HCT116 (cell line): ENCODE data around the gene MIER3. TPM values are rescaled to one million over a fixed set of nuclear protein-coding genes. Genes with fewer than 3 reads are reported as not detected.

Source experiments
- ATAC-seq: fragments of 200-7000 bp; cut with Tn5 transposase; 2 replicates; pipeline ENCODE4 v1.9.1; 2020; ENCODE audit warnings: mild to moderate bottlenecking, moderate library complexity
- BruUV-seq: library from RNA; stranded (reverse); fragments of 400-500 nt; replicated peaks from 2 replicates; lab custom pipeline; 2021; lab: Mats Ljungman, UMichigan
- CTCF ChIA-PET: fragments of 300-600 bp; sonication (Branson Sonifier 250); formaldehyde crosslinking; loops from one replicate; lab custom pipeline; 2021; ENCODE audit warnings: antibody characterized with exemption; lab: Charles Lee
- POLR2A ChIA-PET: fragments of 300-600, 350-600 bp; sonication (Branson Sonifier 250); formaldehyde crosslinking; loops from one replicate; lab custom pipeline; 2021; ENCODE audit warnings: antibody characterized with exemption; lab: Charles Lee
- RAD21 ChIA-PET, 2 experiments: fragments of 300-600 bp; sonication (Branson Sonifier 250); formaldehyde crosslinking; loops; one replicate each; lab custom pipeline; 2023; ENCODE audit warnings: low total read pairs in 2 of 2; ENCODE audit not compliant: uncharacterized antibody in 2 of 2, unreplicated experiment in 2 of 2, low non-redundant PET in 1 of 2; lab: Charles Lee
- DNase-seq: peaks from one replicate; pipeline ENCODE4 v3.0.0-alpha.2; 2010; ENCODE audit warnings: low read depth, low spot score
- H2AFZ ChIP-seq: fragments of 200-600 bp; shearing (Covaris generic), sonication (generic); 2 replicates; pipeline ENCODE4 v1.6.1; 2017; ENCODE audit warnings: low read depth, mixed run types, mixed read lengths, antibody characterized with exemption, low read length; ENCODE audit not compliant: poor library complexity, severe bottlenecking
- H3K27ac ChIP-seq: 2 replicates; pipeline ENCODE4 v1.5.1; 2012; ENCODE audit warnings: low read depth, low read length
- H3K27me3 ChIP-seq: fragments of 200-600 bp; sonication (generic); 2 replicates; pipeline ENCODE4 v1.6.1; 2016; ENCODE audit warnings: mixed run types, low read length, mixed read lengths; ENCODE audit not compliant: insufficient read depth
- H3K36me3 ChIP-seq, 2 experiments: fragments of 200-500 bp in 1 of 2; fragments of 200-600 bp in 1 of 2; sonication (Bioruptor generic) in 1 of 2; sonication (generic) in 1 of 2; 2 replicates each; pipeline versions ENCODE4 v1.5.1 to v1.6.1; 2014 to 2016; ENCODE audit warnings: low read length in 2 of 2, inconsistent platforms in 1 of 2, mixed read lengths in 1 of 2, mixed run types in 1 of 2; ENCODE audit not compliant: insufficient read depth in 2 of 2, control insufficient read depth in 1 of 2
- H3K4me1 ChIP-seq, 2 experiments: fragments of 200-600 bp in 1 of 2; sonication (generic) in 1 of 2; 2 replicates each; pipeline versions ENCODE4 v1.5.1 to v1.6.1; 2012 to 2017; ENCODE audit warnings: low read length in 2 of 2, inconsistent platforms in 1 of 2, mild to moderate bottlenecking in 1 of 2, mixed read lengths in 1 of 2, mixed run types in 1 of 2, moderate library complexity in 1 of 2; ENCODE audit not compliant: insufficient read depth in 2 of 2, control insufficient read depth in 1 of 2
- H3K4me2 ChIP-seq: fragments of 200-600 bp; sonication (generic); 2 replicates; pipeline ENCODE4 v1.6.1; 2017; ENCODE audit warnings: mixed run types, low read length, mixed read lengths
- H3K4me3 ChIP-seq, 2 experiments: fragments of 200-600 bp in 1 of 2; sonication (generic) in 1 of 2; replicated peaks in 1 of 2; 2 replicates each; pipeline ENCODE4 v1.5.1; 2011 to 2016; ENCODE audit warnings: low read length in 2 of 2, control low read depth in 1 of 2, low read depth in 1 of 2, mild to moderate bottlenecking in 1 of 2, mixed read lengths in 1 of 2, mixed run types in 1 of 2
- H3K79me2 ChIP-seq: fragments of 200-600 bp; sonication (generic); 2 replicates; pipeline ENCODE4 v1.6.1; 2017; ENCODE audit warnings: mild to moderate bottlenecking, mixed run types, low read length, moderate library complexity, mixed read lengths; ENCODE audit not compliant: insufficient read depth
- H3K9ac ChIP-seq: fragments of 200-600 bp; sonication (generic); 2 replicates; pipeline ENCODE4 v1.6.1; 2016; ENCODE audit warnings: low read length, mixed read lengths
- H3K9me2 ChIP-seq: fragments of 200-600 bp; sonication (generic), shearing (Covaris generic); 2 replicates; pipeline ENCODE4 v1.6.1; 2017; ENCODE audit warnings: mixed run types, mild to moderate bottlenecking, moderate library complexity; ENCODE audit not compliant: insufficient read depth
- H3K9me3 ChIP-seq, 2 experiments: fragments of 200-500 bp in 1 of 2; fragments of 200-600 bp in 1 of 2; sonication (Bioruptor generic) in 1 of 2; sonication (generic) in 1 of 2; 2 replicates each; pipeline ENCODE4 v1.6.1; 2014 to 2017; ENCODE audit warnings: low read length in 2 of 2, mixed read lengths in 2 of 2, inconsistent platforms in 1 of 2, low read depth in 1 of 2, mild to moderate bottlenecking in 1 of 2, mixed run types in 1 of 2, moderate library complexity in 1 of 2; ENCODE audit not compliant: control insufficient read depth in 1 of 2, insufficient read depth in 1 of 2
- H4K20me1 ChIP-seq: fragments of 200-600 bp; sonication (generic), shearing (Covaris generic); 2 replicates; pipeline ENCODE4 v1.6.1; 2017; ENCODE audit warnings: mixed run types, mild to moderate bottlenecking, moderate library complexity; ENCODE audit not compliant: insufficient read depth
- ATF3 ChIP-seq: IDR thresholded peaks from 2 replicates; pipeline ENCODE4 v1.6.1; 2012
- CBX3 ChIP-seq: IDR thresholded peaks from 2 replicates; pipeline ENCODE4 v1.6.1; 2012; ENCODE audit warnings: low read depth
- CEBPB ChIP-seq: IDR thresholded peaks from 2 replicates; pipeline ENCODE4 v1.6.1; 2012; ENCODE audit warnings: low read depth
- EGR1 ChIP-seq: IDR thresholded peaks from 2 replicates; pipeline ENCODE4 v1.6.1; 2012; ENCODE audit warnings: low read depth
- ELF1 ChIP-seq: IDR thresholded peaks from 2 replicates; pipeline ENCODE4 v1.6.1; 2012; ENCODE audit warnings: low read depth, borderline replicate concordance
- EZH2phosphoT487 ChIP-seq: fragments of 200-600 bp; IDR thresholded peaks from 2 replicates; pipeline ENCODE4 v1.6.1; 2018; ENCODE audit warnings: antibody characterized with exemption, borderline replicate concordance
- FOSL1 ChIP-seq: IDR thresholded peaks from 2 replicates; pipeline ENCODE4 v1.6.1; 2012; ENCODE audit warnings: low read depth
- JUND ChIP-seq: IDR thresholded peaks from 2 replicates; pipeline ENCODE4 v1.6.1; 2012
- POLR2A ChIP-seq: IDR thresholded peaks from 2 replicates; pipeline ENCODE4 v1.7.0; 2011; ENCODE audit warnings: borderline replicate concordance; ENCODE audit not compliant: insufficient read depth, insufficient read length; ENCODE audit errors: extremely low read depth
- POLR2AphosphoS5 ChIP-seq: IDR thresholded peaks from 2 replicates; pipeline ENCODE4 v1.6.1; 2011; ENCODE audit warnings: mild to moderate bottlenecking, low read depth, low read length, moderate library complexity
- RAD21 ChIP-seq: IDR thresholded peaks from 2 replicates; pipeline ENCODE4 v1.6.1; 2012; ENCODE audit warnings: low read depth, mild to moderate bottlenecking
- SRF ChIP-seq: IDR thresholded peaks from 2 replicates; pipeline ENCODE4 v1.6.1; 2012; ENCODE audit warnings: low read depth
- TCF7L2 ChIP-seq: IDR thresholded peaks from 2 replicates; pipeline ENCODE4 v1.7.0; 2011; ENCODE audit warnings: borderline replicate concordance, inconsistent platforms; ENCODE audit not compliant: insufficient read depth, insufficient read length; ENCODE audit errors: extremely low read depth
- YY1 ChIP-seq: IDR thresholded peaks from 2 replicates; pipeline ENCODE4 v1.6.1; 2011; ENCODE audit warnings: low read length, low read depth, moderate library complexity, mild to moderate bottlenecking; ENCODE audit not compliant: insufficient replicate concordance; ENCODE audit errors: extremely low read depth
- ZNF274 ChIP-seq: fragments of 200-500 bp; sonication (Bioruptor generic); IDR thresholded peaks from 2 replicates; pipeline ENCODE4 v1.6.1; 2014; ENCODE audit warnings: mild to moderate bottlenecking, low read depth, low read length, inconsistent platforms
- intact Hi-C: fragments of 100-400 bp; cut with micrococcal nuclease; formaldehyde crosslinking; loops from 2 replicates; pipeline ENCODE4 v1.10.0; 2022
- total RNA-seq: library from RNA; stranded (reverse); gene quantifications from one replicate; pipeline ENCODE4 v1.2.1, GENCODE V29; 2021; ENCODE audit not compliant: unreplicated experiment
- TF ChIP-seq, protein P1 (sequence below): IDR thresholded peaks from 2 replicates; pipeline ENCODE4 v1.6.1; 2012
- TF ChIP-seq, protein P2 (sequence below), 3 experiments: fragments of 200-600 bp in 1 of 3; sonication (generic) in 1 of 3; IDR thresholded peaks in 2 of 3; conservative IDR thresholded peaks in 1 of 3; 2 replicates each; pipeline ENCODE4 v1.5.1; 2012 to 2017; ENCODE audit warnings: low read depth in 2 of 3, low read length in 2 of 3, antibody characterized with exemption in 1 of 3, borderline replicate concordance in 1 of 3, control low read depth in 1 of 3, mild to moderate bottlenecking in 1 of 3, mixed read lengths in 1 of 3, mixed run types in 1 of 3, moderate library complexity in 1 of 3; ENCODE audit not compliant: insufficient read depth in 1 of 3

Gene MIER3
- total RNA-seq, 1 experiment from 2014 or later: 21.9 TPM

- Histone ChIP-seq H3K27ac (no peak overlapping the region), H3K36me3 (peaks cover 19 to 34% of the 10 kb centered on the region in 2 experiments; a peak in 3 of 4 replicates), H3K4me1 (no peaks in the 10 kb centered on the region), H3K4me2 (no peak overlapping the region), H4K20me1 (no peaks in the 10 kb centered on the region), H2AFZ (no peak overlapping the region), H3K9me2 (no peaks in the 10 kb centered on the region), H3K9me3 (no peaks in the 10 kb centered on the region), H3K79me2 (no peaks in the 10 kb centered on the region), H3K4me3 (no peak overlapping the region), H3K27me3 (no peaks in the 10 kb centered on the region), H3K9ac (no peak overlapping the region)
- ChIA-PET RAD21 (no interaction called here), CTCF (no interaction called here), POLR2A (no interaction called here)
- no peak for ATAC-seq
- intact Hi-C loops: no loop called here
- DNase-seq: no peak
- TSS peak; percentile 31 for BruUV-seq
- TF ChIP-seq ATF3 (no peak), SRF (no peak), TCF7L2 (no peak), CEBPB (no peak), CBX3 (no peak), POLR2A (no peak), ZNF274 (no peak), YY1 (no peak), JUND (no peak), RAD21 (no peak)
- TF ChIP-seq, protein P1, sequence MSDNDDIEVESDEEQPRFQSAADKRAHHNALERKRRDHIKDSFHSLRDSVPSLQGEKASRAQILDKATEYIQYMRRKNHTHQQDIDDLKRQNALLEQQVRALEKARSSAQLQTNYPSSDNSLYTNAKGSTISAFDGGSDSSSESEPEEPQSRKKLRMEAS: no peak
- TF ChIP-seq, all 23 proteins: peak for 0
These were observed 70.4 kb downstream of the MIER3 start for GRCh38 chr5:56881571-56881970.

DNA sequence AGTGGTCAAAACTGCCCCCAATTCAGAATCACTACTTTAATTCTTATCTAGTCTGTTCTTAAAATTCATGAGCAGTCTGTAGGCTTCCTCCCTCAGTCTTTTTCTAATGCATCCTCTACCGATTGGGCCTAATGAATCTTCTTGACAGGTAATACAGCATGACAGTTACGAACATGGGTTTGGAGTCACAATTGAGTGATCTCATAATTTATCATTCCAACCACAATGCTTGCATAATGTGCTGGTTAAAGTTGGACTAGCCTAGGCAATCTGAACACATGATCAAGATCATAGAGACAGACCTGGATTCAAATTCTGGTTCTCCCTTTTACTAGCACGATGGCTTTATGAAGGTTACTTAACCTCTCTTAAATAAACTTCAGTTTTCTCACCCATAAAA, 75.6 kb downstream of the MIER3 start:
- POLR2A ChIA-PET: no interaction called here
- CTCF ChIA-PET: no interaction called here
- DNase-seq: no peak
- no peak for TF ChIP-seq EGR1
- TF ChIP-seq ZNF274: no peak
- no peak for TF ChIP-seq EZH2phosphoT487
- no peak for TF ChIP-seq FOSL1
- TF ChIP-seq ELF1: no peak
- TF ChIP-seq CBX3: no peak
- TF ChIP-seq, protein P2, sequence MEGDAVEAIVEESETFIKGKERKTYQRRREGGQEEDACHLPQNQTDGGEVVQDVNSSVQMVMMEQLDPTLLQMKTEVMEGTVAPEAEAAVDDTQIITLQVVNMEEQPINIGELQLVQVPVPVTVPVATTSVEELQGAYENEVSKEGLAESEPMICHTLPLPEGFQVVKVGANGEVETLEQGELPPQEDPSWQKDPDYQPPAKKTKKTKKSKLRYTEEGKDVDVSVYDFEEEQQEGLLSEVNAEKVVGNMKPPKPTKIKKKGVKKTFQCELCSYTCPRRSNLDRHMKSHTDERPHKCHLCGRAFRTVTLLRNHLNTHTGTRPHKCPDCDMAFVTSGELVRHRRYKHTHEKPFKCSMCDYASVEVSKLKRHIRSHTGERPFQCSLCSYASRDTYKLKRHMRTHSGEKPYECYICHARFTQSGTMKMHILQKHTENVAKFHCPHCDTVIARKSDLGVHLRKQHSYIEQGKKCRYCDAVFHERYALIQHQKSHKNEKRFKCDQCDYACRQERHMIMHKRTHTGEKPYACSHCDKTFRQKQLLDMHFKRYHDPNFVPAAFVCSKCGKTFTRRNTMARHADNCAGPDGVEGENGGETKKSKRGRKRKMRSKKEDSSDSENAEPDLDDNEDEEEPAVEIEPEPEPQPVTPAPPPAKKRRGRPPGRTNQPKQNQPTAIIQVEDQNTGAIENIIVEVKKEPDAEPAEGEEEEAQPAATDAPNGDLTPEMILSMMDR (IDR thresholded peaks at IDR 0.05 in 2 of 3, conservative IDR thresholded peaks at IDR 0.05 in 1 of 3; ENCODE audit: borderline replicate concordance in 1 of 3, insufficient read depth in 1 of 3, low read depth in 2 of 3, low read length in 2 of 3): no peak
- no peak for TF ChIP-seq POLR2AphosphoS5
- TF ChIP-seq RAD21: no peak
- TF ChIP-seq SRF: no peak

More for the DNA sequence above, 75.6 kb downstream of the MIER3 start:
- Histone ChIP-seq H4K20me1 (no peaks in the 10 kb centered on the region), H2AFZ (no peak overlapping the region), H3K9ac (no peak overlapping the region), H3K9me2 (no peaks in the 10 kb centered on the region), H3K27me3 (no peaks in the 10 kb centered on the region), H3K36me3 (peaks cover 15 to 19% of the 10 kb centered on the region in 2 experiments; a peak in 3 of 4 replicates), H3K4me2 (no peak overlapping the region), H3K4me1 (no peaks in the 10 kb centered on the region), H3K9me3 (no peaks in the 10 kb centered on the region), H3K79me2 (no peaks in the 10 kb centered on the region), H3K27ac (no peak overlapping the region), H3K4me3 (no peak overlapping the region)
- ATAC-seq: no peak
- intact Hi-C loops: no loop called here
- BruUV-seq: no TSS peak
- RAD21 ChIA-PET: no interaction called here
